Ascending aorta (tissue), 2 donors: ENCODE results near the gene TMEM9. TPM values are rescaled to one million over a fixed set of nuclear protein-coding genes. Genes with fewer than 3 reads are reported as not detected.

ENCODE experiments used
- DNase-seq, 2 donors: peaks; one replicate each; pipeline ENCODE4 v3.0.0-alpha.2; 2019; ENCODE audit warnings: low spot score in 2 of 2
- H3K27ac ChIP-seq, 2 donors: fragments of 200-600 bp; sonication (generic); one replicate each; pipeline ENCODE4 v1.5.1; 2016 to 2017; ENCODE audit warnings: mild to moderate bottlenecking in 1 of 2
- H3K27me3 ChIP-seq: fragments of 200-600 bp; sonication (generic); one replicate; pipeline ENCODE4 v1.5.1; 2017
- H3K36me3 ChIP-seq, 2 donors: fragments of 200-600 bp; sonication (generic); one replicate each; pipeline ENCODE4 v1.5.1; 2016
- H3K4me1 ChIP-seq, 2 donors: fragments of 200-600 bp; sonication (generic); one replicate each; pipeline ENCODE4 v1.5.1; 2016 to 2017; ENCODE audit warnings: mild to moderate bottlenecking in 1 of 2
- H3K4me3 ChIP-seq, 2 donors: fragments of 200-600 bp; sonication (generic); one replicate each; pipeline ENCODE4 v1.5.1; 2016 to 2017; ENCODE audit warnings: mild to moderate bottlenecking in 1 of 2
- H3K9me3 ChIP-seq, 2 donors: fragments of 200-600 bp; sonication (generic); one replicate each; pipeline ENCODE4 v1.5.1; 2016
- CTCF ChIP-seq, 3 experiments: fragments of 200-600 bp in 2 of 3; fragments of 450-650 bp in 1 of 3; sonication (generic) in 2 of 3; IDR thresholded peaks; one replicate each; pipeline ENCODE4 v1.5.1; 2016 to 2019; ENCODE audit warnings: antibody characterized with exemption in 3 of 3, mild to moderate bottlenecking in 1 of 3, moderate library complexity in 1 of 3
- intact Hi-C: fragments of 100-400 bp; cut with DNase I; formaldehyde crosslinking; loops from one replicate; pipeline ENCODE4 v1.15.1; 2023
- total RNA-seq: library from RNA; depleted of rRNA; stranded (reverse); fragments of >200 nt; gene quantifications from one replicate; pipeline ENCODE4 v1.1.0, GENCODE V29; 2016

The TMEM9 gene
- total RNA-seq, 1 donor from 2014 or later: 45.8 TPM

GRCh38 chr1:201149400-201149799 is 4.9 kb downstream of the TMEM9 start:
- intact Hi-C loops: no loop called here
- H3K27me3 ChIP-seq: no peaks in the 10 kb centered on the region
- no peak overlapping the region for H3K4me3 ChIP-seq
- H3K36me3 ChIP-seq: peaks cover 32 to 72% of the 10 kb centered on the region in 2 donors
- no peak for DNase-seq
- H3K9me3 ChIP-seq: no peaks in the 10 kb centered on the region
- no peak overlapping the region for H3K27ac ChIP-seq
- H3K4me1 ChIP-seq: peaks cover 5 to 10% of the 10 kb centered on the region in 2 donors
- peak in 2 of 3 experiments; percentile 7 to 22 for TF ChIP-seq CTCF (IDR thresholded peaks at IDR 0.05)

- no peak overlapping the region for H3K27ac ChIP-seq
- no peaks in the 10 kb centered on the region for H3K4me1 ChIP-seq
- H3K36me3 ChIP-seq: peaks cover 50 to 91% of the 10 kb centered on the region in 2 donors
- no peak for TF ChIP-seq CTCF (IDR thresholded peaks at IDR 0.05)
- intact Hi-C loops: no loop called here
- H3K9me3 ChIP-seq: no peaks in the 10 kb centered on the region
- DNase-seq: no peak
- H3K4me3 ChIP-seq: no peak overlapping the region
- H3K27me3 ChIP-seq: no peaks in the 10 kb centered on the region
Observed at GRCh38 chr1:201147396-201148015, 6.8 kb downstream of the TMEM9 start.

GRCh38 chr1:201146626-201147390 is 7.5 kb downstream of the TMEM9 start:
- TF ChIP-seq CTCF (IDR thresholded peaks at IDR 0.05): no peak
- DNase-seq: no peak
- Histone ChIP-seq H3K4me3 (no peak overlapping the region), H3K4me1 (no peaks in the 10 kb centered on the region), H3K36me3 (peaks cover 55 to 95% of the 10 kb centered on the region in 2 donors), H3K27me3 (no peaks in the 10 kb centered on the region), H3K9me3 (no peaks in the 10 kb centered on the region), H3K27ac (no peak overlapping the region)
- intact Hi-C loops: no loop called here

GRCh38 chr1:201145816-201146215 is 8.5 kb downstream of the TMEM9 start:
- intact Hi-C loops: no loop called here
- DNase-seq: no peak
- Histone ChIP-seq H3K27ac (no peak overlapping the region), H3K4me3 (no peak overlapping the region), H3K36me3 (peaks cover 64 to 93% of the 10 kb centered on the region in 2 donors), H3K9me3 (no peaks in the 10 kb centered on the region), H3K27me3 (no peaks in the 10 kb centered on the region), H3K4me1 (no peaks in the 10 kb centered on the region)
- TF ChIP-seq CTCF (IDR thresholded peaks at IDR 0.05): no peak

GRCh38 chr1:201145132-201145531 is 9.1 kb downstream of the TMEM9 start:
- H3K36me3 ChIP-seq: peaks cover 67 to 89% of the 10 kb centered on the region in 2 donors
- intact Hi-C loops: no loop called here
- H3K27ac ChIP-seq: no peak overlapping the region
- no peak for TF ChIP-seq CTCF (IDR thresholded peaks at IDR 0.05)
- no peaks in the 10 kb centered on the region for H3K9me3 ChIP-seq
- H3K27me3 ChIP-seq: no peaks in the 10 kb centered on the region
- no peak for DNase-seq
- no peaks in the 10 kb centered on the region for H3K4me1 ChIP-seq
- no peak overlapping the region for H3K4me3 ChIP-seq
